ENCODE data around the gene CCL16.
"Not testable (repeated sequence)": the region's sequence is repeated elsewhere in the genome, so short reads cannot be mapped to it uniquely, and the experiment has no call there.

Gene CCL16

DNA sequence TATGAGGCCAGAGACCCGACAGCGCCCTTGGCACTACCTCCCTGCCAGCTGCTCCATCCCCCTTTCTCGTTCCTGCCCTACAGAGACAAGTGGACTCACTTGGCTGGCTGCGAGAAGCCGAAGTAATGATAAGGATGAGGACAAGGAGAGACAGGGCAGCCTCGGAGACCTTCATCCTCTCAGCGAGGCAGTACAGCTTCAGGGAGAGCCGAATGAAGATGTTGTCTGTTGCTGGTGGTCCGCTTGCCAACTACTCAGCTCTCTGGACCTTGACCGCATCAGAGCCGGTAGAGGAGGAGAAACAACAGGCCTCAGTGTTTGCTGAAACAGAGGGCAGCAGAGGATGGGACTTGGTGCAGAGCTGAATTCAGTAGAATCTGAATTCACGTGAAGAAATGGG, at the start of gene CCL16:
TSS of gene CCL16 (minus strand) at position 252 of the 400 bp plus-strand sequence. CDS start at position 175, 77 bp downstream.
- no peak within 1 kb of the TSS for H3K4me3 ChIP-seq (ENCODE audit: low read length)
- DNase-seq (ENCODE audit: low read depth), result no peak
- TF ChIP-seq, protein P1, sequence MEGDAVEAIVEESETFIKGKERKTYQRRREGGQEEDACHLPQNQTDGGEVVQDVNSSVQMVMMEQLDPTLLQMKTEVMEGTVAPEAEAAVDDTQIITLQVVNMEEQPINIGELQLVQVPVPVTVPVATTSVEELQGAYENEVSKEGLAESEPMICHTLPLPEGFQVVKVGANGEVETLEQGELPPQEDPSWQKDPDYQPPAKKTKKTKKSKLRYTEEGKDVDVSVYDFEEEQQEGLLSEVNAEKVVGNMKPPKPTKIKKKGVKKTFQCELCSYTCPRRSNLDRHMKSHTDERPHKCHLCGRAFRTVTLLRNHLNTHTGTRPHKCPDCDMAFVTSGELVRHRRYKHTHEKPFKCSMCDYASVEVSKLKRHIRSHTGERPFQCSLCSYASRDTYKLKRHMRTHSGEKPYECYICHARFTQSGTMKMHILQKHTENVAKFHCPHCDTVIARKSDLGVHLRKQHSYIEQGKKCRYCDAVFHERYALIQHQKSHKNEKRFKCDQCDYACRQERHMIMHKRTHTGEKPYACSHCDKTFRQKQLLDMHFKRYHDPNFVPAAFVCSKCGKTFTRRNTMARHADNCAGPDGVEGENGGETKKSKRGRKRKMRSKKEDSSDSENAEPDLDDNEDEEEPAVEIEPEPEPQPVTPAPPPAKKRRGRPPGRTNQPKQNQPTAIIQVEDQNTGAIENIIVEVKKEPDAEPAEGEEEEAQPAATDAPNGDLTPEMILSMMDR (conservative IDR thresholded peaks at IDR 0.05; ENCODE audit: low read depth, low read length), result no peak

GRCh38 chr17:36030956-36031355, 49.7 kb upstream of the CCL16 start:
- DNase-seq (ENCODE audit: low read depth), result no peak
- TF ChIP-seq, protein P1 (conservative IDR thresholded peaks at IDR 0.05; ENCODE audit: low read depth, low read length), result no peak
- no peak overlapping the region for H3K4me3 ChIP-seq (ENCODE audit: low read length)

DNA sequence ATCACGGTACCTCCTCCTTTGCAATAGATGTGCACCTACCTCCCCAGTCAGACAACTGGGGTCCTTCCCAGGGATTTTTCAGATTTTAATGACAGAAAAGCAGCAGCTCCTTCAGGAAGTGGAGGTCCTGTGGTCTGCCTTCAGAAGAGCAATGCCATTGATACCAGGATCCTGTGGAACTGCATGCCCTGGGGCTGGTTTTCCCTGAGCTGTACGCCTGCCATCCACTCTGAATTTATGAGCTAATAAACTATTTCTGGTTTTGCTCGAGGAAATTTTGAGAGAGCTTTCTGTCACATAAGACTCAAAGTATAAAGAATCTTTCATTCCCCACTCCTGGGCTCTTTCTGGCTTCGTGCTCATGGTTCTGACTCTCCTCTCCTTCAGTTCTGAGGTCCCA, 46.5 kb upstream of the CCL16 start:
- DNase-seq (ENCODE audit: low read depth), result no peak
- TF ChIP-seq, protein P1 (conservative IDR thresholded peaks at IDR 0.05; ENCODE audit: low read depth, low read length), result no peak
- H3K4me3 ChIP-seq (ENCODE audit: low read length), result no peak overlapping the region

- no peak overlapping the region for H3K4me3 ChIP-seq (ENCODE audit: low read length)
- DNase-seq (ENCODE audit: low read depth), result no peak
- TF ChIP-seq, protein P1 (conservative IDR thresholded peaks at IDR 0.05; ENCODE audit: low read depth, low read length), result no peak
Measured at GRCh38 chr17:36024106-36024869, 43.0 kb upstream of the CCL16 start.

- no peak for DNase-seq (ENCODE audit: low read depth)
- H3K4me3 ChIP-seq (ENCODE audit: low read length), result no peak overlapping the region
- TF ChIP-seq, protein P1 (conservative IDR thresholded peaks at IDR 0.05; ENCODE audit: low read depth, low read length), result no peak
Measured at GRCh38 chr17:36019423-36019822, 38.1 kb upstream of the CCL16 start.

- TF ChIP-seq, protein P1 (conservative IDR thresholded peaks at IDR 0.05; ENCODE audit: low read depth, low read length), result no peak
- no peak within 1 kb of the TSS for H3K4me3 ChIP-seq (ENCODE audit: low read length)
- DNase-seq (ENCODE audit: low read depth), result no peak
Measured at GRCh38 chr17:36017799-36018198, 36.5 kb upstream of the CCL16 start, which contains the start of gene CCL23. TSS of gene CCL23 (minus strand) at chr17:36017972. CDS start at chr17:36017897, 75 bp downstream.

DNA sequence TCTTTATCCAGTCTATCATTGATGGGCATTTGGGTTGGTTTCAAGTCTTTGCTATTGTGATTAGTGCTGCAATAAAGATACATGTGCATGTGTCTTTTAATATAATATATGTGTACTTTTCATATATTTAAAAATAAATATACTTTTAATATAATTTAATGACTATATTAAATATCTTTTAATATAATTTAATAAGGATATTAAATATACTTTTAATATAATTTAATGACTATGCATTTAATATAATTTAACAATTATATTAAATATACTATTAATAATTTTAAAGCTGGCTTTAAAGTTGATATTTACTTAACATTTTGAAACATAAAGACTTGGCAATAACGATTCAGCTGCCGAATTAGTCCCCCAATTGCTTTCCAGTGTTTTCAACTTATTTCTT, 35.3 kb upstream of the CCL16 start:
- TF ChIP-seq, protein P1 (conservative IDR thresholded peaks at IDR 0.05; ENCODE audit: low read depth, low read length), result no peak
- no peak overlapping the region for H3K4me3 ChIP-seq (ENCODE audit: low read length)
- DNase-seq (ENCODE audit: low read depth), result no peak

DNA sequence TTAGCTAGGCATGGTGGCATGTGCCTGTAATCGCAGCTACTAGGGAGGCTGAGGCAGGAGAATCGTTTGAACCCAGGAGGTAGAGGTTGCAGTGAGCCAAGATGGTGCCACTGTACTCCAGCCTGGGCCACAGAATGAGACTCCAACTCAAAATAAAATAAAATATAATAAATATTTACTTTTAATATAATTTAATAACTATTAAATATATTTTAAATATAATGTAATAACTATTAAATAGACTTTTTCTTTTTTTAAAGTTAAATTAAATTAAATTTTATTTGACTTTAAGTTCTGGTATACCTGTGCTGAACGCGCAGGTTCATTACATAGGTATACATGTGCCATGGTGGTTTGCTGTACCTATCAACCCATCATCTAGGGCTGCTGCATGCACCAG, 34.6 kb upstream of the CCL16 start:
- not testable (repeated sequence) for H3K4me3 ChIP-seq (ENCODE audit: low read length); DNase-seq (ENCODE audit: low read depth)
